GM19463 (cell line): Measurements from ENCODE around the gene IP6K1.
"Not testable (repeated sequence)": the region's sequence is repeated elsewhere in the genome, so short reads cannot be mapped to it uniquely, and the experiment has no call there.

ENCODE experiments used
- ATAC-seq: cut with Tn5 transposase; IDR thresholded peaks from one replicate; pipeline ENCODE4 v1.9.1; 2021; ENCODE audit warnings: mild to moderate bottlenecking, moderate library complexity; ENCODE audit not compliant: unreplicated experiment

IP6K1 gene

GRCh38 chr3:49694409-49695070 is 91.8 kb downstream of the IP6K1 start:
- ATAC-seq: not testable (repeated sequence)

- ATAC-seq: not testable (repeated sequence)
Observed at GRCh38 chr3:49691481-49691880, 94.9 kb downstream of the IP6K1 start.

- ATAC-seq: not testable (repeated sequence)
Observed at GRCh38 chr3:49690856-49691255, 95.5 kb downstream of the IP6K1 start.

- not testable (repeated sequence) for ATAC-seq
Observed at GRCh38 chr3:49689908-49690624, 96.3 kb downstream of the IP6K1 start.

GRCh38 chr3:49689046-49689907 is 97.1 kb downstream of the IP6K1 start, which contains the start of the genes MST1 and RNF123:
Gene MST1, minus strand, starts transcription at chr3:49689474. Its CDS starts 783 bp downstream, at chr3:49688691.
Gene RNF123, plus strand, starts transcription at chr3:49689557. Its CDS starts 1,609 bp downstream, at chr3:49691166.
- peak; percentile 72 for ATAC-seq

GRCh38 chr3:49688338-49689045 is 97.8 kb downstream of the IP6K1 start:
- ATAC-seq: peak; percentile 11

GRCh38 chr3:49687424-49687795 is 98.9 kb downstream of the IP6K1 start:
- not testable (repeated sequence) for ATAC-seq

- ATAC-seq: not testable (repeated sequence)
Observed at GRCh38 chr3:49686769-49687423, 99.4 kb downstream of the IP6K1 start.

GRCh38 chr3:49686346-49686745 is 100.0 kb downstream of the IP6K1 start:
- ATAC-seq: not testable (repeated sequence)

GRCh38 chr3:49685846-49686245 is 100.5 kb downstream of the IP6K1 start:
- ATAC-seq: not testable (repeated sequence)

GRCh38 chr3:49685103-49685502 is 101.2 kb downstream of the IP6K1 start:
- not testable (repeated sequence) for ATAC-seq

GRCh38 chr3:49684453-49684852 is 101.9 kb downstream of the IP6K1 start:
- ATAC-seq: not testable (repeated sequence)

GRCh38 chr3:49683162-49683561 is 103.2 kb downstream of the IP6K1 start:
- ATAC-seq: no peak

GRCh38 chr3:49681543-49681942 is 104.8 kb downstream of the IP6K1 start:
- ATAC-seq: no peak

- no peak for ATAC-seq
Observed at GRCh38 chr3:49681232-49681522, 105.2 kb downstream of the IP6K1 start.

GRCh38 chr3:49680493-49681231 is 105.7 kb downstream of the IP6K1 start:
- ATAC-seq: no peak

- no peak for ATAC-seq
Observed at GRCh38 chr3:49675912-49676311, 110.4 kb downstream of the IP6K1 start.

GRCh38 chr3:49674497-49674983 is 111.8 kb downstream of the IP6K1 start:
- ATAC-seq: peak; percentile 17
